Measurements from ENCODE around the gene DIP2C.

GRCh38 chr10:549391-549790, 140.1 kb downstream of the DIP2C start:
- TF ChIP-seq, protein P1, sequence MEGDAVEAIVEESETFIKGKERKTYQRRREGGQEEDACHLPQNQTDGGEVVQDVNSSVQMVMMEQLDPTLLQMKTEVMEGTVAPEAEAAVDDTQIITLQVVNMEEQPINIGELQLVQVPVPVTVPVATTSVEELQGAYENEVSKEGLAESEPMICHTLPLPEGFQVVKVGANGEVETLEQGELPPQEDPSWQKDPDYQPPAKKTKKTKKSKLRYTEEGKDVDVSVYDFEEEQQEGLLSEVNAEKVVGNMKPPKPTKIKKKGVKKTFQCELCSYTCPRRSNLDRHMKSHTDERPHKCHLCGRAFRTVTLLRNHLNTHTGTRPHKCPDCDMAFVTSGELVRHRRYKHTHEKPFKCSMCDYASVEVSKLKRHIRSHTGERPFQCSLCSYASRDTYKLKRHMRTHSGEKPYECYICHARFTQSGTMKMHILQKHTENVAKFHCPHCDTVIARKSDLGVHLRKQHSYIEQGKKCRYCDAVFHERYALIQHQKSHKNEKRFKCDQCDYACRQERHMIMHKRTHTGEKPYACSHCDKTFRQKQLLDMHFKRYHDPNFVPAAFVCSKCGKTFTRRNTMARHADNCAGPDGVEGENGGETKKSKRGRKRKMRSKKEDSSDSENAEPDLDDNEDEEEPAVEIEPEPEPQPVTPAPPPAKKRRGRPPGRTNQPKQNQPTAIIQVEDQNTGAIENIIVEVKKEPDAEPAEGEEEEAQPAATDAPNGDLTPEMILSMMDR (IDR thresholded peaks at IDR 0.05), result no peak
- no peak for TF ChIP-seq POLR2AphosphoS5 (IDR thresholded peaks at IDR 0.05; ENCODE audit: low read depth, low read length)
- TF ChIP-seq TEAD4 (IDR thresholded peaks at IDR 0.05; ENCODE audit: borderline replicate concordance, insufficient read depth), result no peak
- no peak for TF ChIP-seq JUND (IDR thresholded peaks at IDR 0.05)
- no peak for TF ChIP-seq EZH2phosphoT487 (IDR thresholded peaks at IDR 0.05; ENCODE audit: borderline replicate concordance, low read depth)
